Liver (tissue), 9 donors: ENCODE results near the gene MEDAG. TPM values are rescaled to one million over a fixed set of nuclear protein-coding genes. Genes with fewer than 3 reads are reported as not detected.

Experiments
- DNase-seq: peaks from one replicate; pipeline ENCODE4 v3.0.0-alpha.2; 2017; ENCODE audit warnings: low spot score
- H3K27ac ChIP-seq, 2 donors: one replicate each; pipeline ENCODE4 v1.7.0; 2013; ENCODE audit warnings: inconsistent platforms in 2 of 2, low read length in 2 of 2, control low read depth in 1 of 2, low read depth in 1 of 2, mild to moderate bottlenecking in 1 of 2
- H3K27me3 ChIP-seq, 4 donors: one replicate each; pipeline versions ENCODE4 v1.6.1 to v1.7.0; 2013; ENCODE audit warnings: low read length in 3 of 4, inconsistent platforms in 1 of 4, mild to moderate bottlenecking in 1 of 4, moderate library complexity in 1 of 4; ENCODE audit not compliant: control insufficient read depth in 4 of 4, insufficient read depth in 4 of 4
- H3K36me3 ChIP-seq, 4 donors: one replicate each; pipeline versions ENCODE4 v1.6.1 to v1.7.0; 2013; ENCODE audit warnings: low read length in 3 of 4, mild to moderate bottlenecking in 3 of 4, low read depth in 1 of 4, moderate library complexity in 1 of 4; ENCODE audit not compliant: control insufficient read depth in 4 of 4, insufficient read depth in 3 of 4
- H3K4me1 ChIP-seq, 4 donors: one replicate each; pipeline versions ENCODE4 v1.6.1 to v1.7.0; 2013; ENCODE audit warnings: low read length in 3 of 4, mild to moderate bottlenecking in 3 of 4, moderate library complexity in 1 of 4; ENCODE audit not compliant: control insufficient read depth in 4 of 4, insufficient read depth in 4 of 4
- H3K4me3 ChIP-seq, 3 donors: one replicate each; pipeline versions ENCODE4 v1.6.1 to v1.7.0; 2013; ENCODE audit warnings: low read length in 3 of 3, control low read depth in 1 of 3, low read depth in 1 of 3, mild to moderate bottlenecking in 1 of 3
- H3K9ac ChIP-seq, 2 donors: one replicate each; pipeline ENCODE4 v1.7.0; 2013; ENCODE audit warnings: low read length in 2 of 2, mild to moderate bottlenecking in 2 of 2, moderate library complexity in 2 of 2, control low read depth in 1 of 2, low read depth in 1 of 2
- H3K9me3 ChIP-seq, 4 donors: one replicate each; pipeline versions ENCODE4 v1.6.1 to v1.7.0; 2013; ENCODE audit warnings: low read length in 3 of 4; ENCODE audit not compliant: control insufficient read depth in 4 of 4
- EGR1 ChIP-seq, 2 donors: IDR thresholded peaks; 2 replicates each; pipeline ENCODE4 v1.6.1; 2016 to 2018; ENCODE audit warnings: antibody characterized with exemption in 2 of 2, low read depth in 2 of 2
- FOXA1 ChIP-seq: IDR thresholded peaks from 2 replicates; pipeline ENCODE4 v1.6.1; 2016; ENCODE audit warnings: antibody characterized with exemption
- FOXA2 ChIP-seq: IDR thresholded peaks from 2 replicates; pipeline ENCODE4 v1.6.1; 2016; ENCODE audit warnings: antibody characterized with exemption
- GABPA ChIP-seq, 2 donors: IDR thresholded peaks in 1 of 2; conservative IDR thresholded peaks in 1 of 2; 2 replicates each; pipeline ENCODE4 v1.6.1; 2016; ENCODE audit warnings: antibody characterized with exemption in 2 of 2, mild to moderate bottlenecking in 1 of 2, moderate library complexity in 1 of 2
- HNF4A ChIP-seq, 2 donors: conservative IDR thresholded peaks; 2 replicates each; pipeline ENCODE4 v1.6.1; 2016; ENCODE audit warnings: antibody characterized with exemption in 2 of 2, mild to moderate bottlenecking in 2 of 2
- HNF4G ChIP-seq: IDR thresholded peaks from 2 replicates; pipeline ENCODE4 v1.6.1; 2016; ENCODE audit warnings: antibody characterized with exemption
- JUND ChIP-seq, 2 donors: IDR thresholded peaks; 2 replicates each; pipeline ENCODE4 v1.6.1; 2016; ENCODE audit warnings: antibody characterized with exemption in 2 of 2
- NR2F2 ChIP-seq: IDR thresholded peaks from 2 replicates; pipeline ENCODE4 v1.6.1; 2016; ENCODE audit warnings: antibody characterized with exemption
- RAD21 ChIP-seq, 2 donors: IDR thresholded peaks; 2 replicates each; pipeline ENCODE4 v1.6.1; 2016; ENCODE audit warnings: antibody characterized with exemption in 2 of 2, mild to moderate bottlenecking in 2 of 2
- REST ChIP-seq: IDR thresholded peaks from 2 replicates; pipeline ENCODE4 v1.6.1; 2016; ENCODE audit warnings: antibody characterized with exemption, mild to moderate bottlenecking
- RXRA ChIP-seq, 2 donors: IDR thresholded peaks; 2 replicates each; pipeline ENCODE4 v1.6.1; 2017 to 2018; ENCODE audit warnings: antibody characterized with exemption in 2 of 2, mild to moderate bottlenecking in 1 of 2
- SP1 ChIP-seq: IDR thresholded peaks from 2 replicates; pipeline ENCODE4 v1.6.1; 2018; ENCODE audit warnings: antibody characterized with exemption, mild to moderate bottlenecking
- TAF1 ChIP-seq: conservative IDR thresholded peaks from 2 replicates; pipeline ENCODE4 v1.6.1; 2016; ENCODE audit warnings: antibody characterized with exemption, mild to moderate bottlenecking
- YY1 ChIP-seq: IDR thresholded peaks from 2 replicates; pipeline ENCODE4 v1.6.1; 2016; ENCODE audit warnings: antibody characterized with exemption, mild to moderate bottlenecking
- WGBS: extraction: QIAGEN DNeasy Blood & Tissue Kit; methylation state at CpG from one replicate; pipeline ENCODE4 v1.1.7; 2013; 5-methylcytosine and 5-hydroxymethylcytosine counted together
- polyA plus RNA-seq, 2 donors: library from polyadenylated mRNA; stranded (reverse) in 1 of 2; unstranded in 1 of 2; fragments of 200-250 nt in 1 of 2; fragments of >200 nt in 1 of 2; fragmentation: Nextera tagmentation in 1 of 2; extraction: Ambion mirVana in 1 of 2; gene quantifications; one replicate each; pipeline versions ENCODE4 v1.2.1 to v1.2.3, GENCODE V29; 2013 to 2015
- total RNA-seq, 2 donors: library from RNA; depleted of rRNA; stranded (reverse); fragments of >200 nt; gene quantifications; one replicate each; pipeline ENCODE4 v1.2.3, GENCODE V29; 2014
- TF ChIP-seq, protein P1 (sequence below): IDR thresholded peaks from 2 replicates; pipeline ENCODE4 v1.6.1; 2016; ENCODE audit warnings: antibody characterized with exemption
- TF ChIP-seq, protein P2 (sequence below): IDR thresholded peaks from 2 replicates; pipeline ENCODE4 v1.6.1; 2016; ENCODE audit warnings: antibody characterized with exemption
- TF ChIP-seq, protein P3 (sequence below): fragments of 150-350 bp; IDR thresholded peaks from 2 replicates; pipeline ENCODE4 v1.5.1; 2017; ENCODE audit warnings: improper control_type of control experiment, low read depth, low read length; ENCODE audit not compliant: missing input control
- TF ChIP-seq, protein P4 (sequence below): IDR thresholded peaks from 2 replicates; pipeline ENCODE4 v1.6.1; 2016; ENCODE audit warnings: antibody characterized with exemption
- donor health status: healthy.
- donor health status: healthy.
- donor health status: healthy.
- donor health status: healthy.
- donor health status: healthy.

Gene MEDAG
- total and polyA plus RNA-seq, 4 donors: 0.05 to 0.50 (median 0.27) TPM

DNA sequence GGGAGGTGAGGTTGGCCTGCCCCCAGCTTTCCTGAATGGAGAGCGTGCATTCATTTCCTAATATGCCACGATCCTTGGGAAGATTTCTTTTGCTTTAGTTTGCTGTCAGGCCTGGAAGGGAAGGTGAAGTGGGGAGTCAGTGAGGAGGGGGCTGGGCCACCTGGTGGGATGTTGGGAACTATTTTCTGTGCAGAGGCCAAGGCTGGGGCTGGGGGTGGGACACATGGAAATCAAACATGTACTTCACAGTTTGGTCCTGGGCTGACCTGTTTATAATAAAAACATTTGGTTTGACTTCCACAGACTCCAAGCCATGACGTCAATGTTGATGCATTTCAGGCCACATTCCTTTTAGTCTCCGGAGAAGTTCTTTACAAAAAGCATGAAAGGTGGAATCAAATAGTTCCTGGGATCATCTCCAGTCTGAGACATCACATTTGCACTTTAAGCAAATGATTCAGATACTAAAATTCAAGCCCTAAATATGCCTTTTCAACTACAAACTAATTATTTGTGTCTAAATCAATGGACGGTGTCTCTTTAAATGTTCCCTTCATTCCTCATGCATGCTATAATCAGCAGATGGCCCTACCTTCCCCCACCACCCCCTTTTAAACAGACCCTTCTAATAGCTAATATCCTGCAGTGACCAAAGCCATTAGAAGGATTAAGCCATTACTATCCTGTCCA, 41.5 kb upstream of the MEDAG start:
- no peak overlapping the region for H3K9ac ChIP-seq
- no peak overlapping the region for H3K27ac ChIP-seq
- no peak for DNase-seq
- TF ChIP-seq, protein P1, sequence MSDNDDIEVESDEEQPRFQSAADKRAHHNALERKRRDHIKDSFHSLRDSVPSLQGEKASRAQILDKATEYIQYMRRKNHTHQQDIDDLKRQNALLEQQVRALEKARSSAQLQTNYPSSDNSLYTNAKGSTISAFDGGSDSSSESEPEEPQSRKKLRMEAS: no peak
- TF ChIP-seq, protein P2, sequence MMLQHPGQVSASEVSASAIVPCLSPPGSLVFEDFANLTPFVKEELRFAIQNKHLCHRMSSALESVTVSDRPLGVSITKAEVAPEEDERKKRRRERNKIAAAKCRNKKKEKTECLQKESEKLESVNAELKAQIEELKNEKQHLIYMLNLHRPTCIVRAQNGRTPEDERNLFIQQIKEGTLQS: no peak
- no peak for TF ChIP-seq HNF4G
- no peak for TF ChIP-seq FOXA2
- no peak for TF ChIP-seq JUND (IDR thresholded peaks at IDR 0.05)
- TF ChIP-seq GABPA (IDR thresholded peaks at IDR 0.05 in 1 of 2, conservative IDR thresholded peaks at IDR 0.05 in 1 of 2): no peak
- no peak for TF ChIP-seq TAF1
- TF ChIP-seq, protein P3, sequence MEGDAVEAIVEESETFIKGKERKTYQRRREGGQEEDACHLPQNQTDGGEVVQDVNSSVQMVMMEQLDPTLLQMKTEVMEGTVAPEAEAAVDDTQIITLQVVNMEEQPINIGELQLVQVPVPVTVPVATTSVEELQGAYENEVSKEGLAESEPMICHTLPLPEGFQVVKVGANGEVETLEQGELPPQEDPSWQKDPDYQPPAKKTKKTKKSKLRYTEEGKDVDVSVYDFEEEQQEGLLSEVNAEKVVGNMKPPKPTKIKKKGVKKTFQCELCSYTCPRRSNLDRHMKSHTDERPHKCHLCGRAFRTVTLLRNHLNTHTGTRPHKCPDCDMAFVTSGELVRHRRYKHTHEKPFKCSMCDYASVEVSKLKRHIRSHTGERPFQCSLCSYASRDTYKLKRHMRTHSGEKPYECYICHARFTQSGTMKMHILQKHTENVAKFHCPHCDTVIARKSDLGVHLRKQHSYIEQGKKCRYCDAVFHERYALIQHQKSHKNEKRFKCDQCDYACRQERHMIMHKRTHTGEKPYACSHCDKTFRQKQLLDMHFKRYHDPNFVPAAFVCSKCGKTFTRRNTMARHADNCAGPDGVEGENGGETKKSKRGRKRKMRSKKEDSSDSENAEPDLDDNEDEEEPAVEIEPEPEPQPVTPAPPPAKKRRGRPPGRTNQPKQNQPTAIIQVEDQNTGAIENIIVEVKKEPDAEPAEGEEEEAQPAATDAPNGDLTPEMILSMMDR: no peak
- no peak for TF ChIP-seq YY1
- TF ChIP-seq, protein P4, sequence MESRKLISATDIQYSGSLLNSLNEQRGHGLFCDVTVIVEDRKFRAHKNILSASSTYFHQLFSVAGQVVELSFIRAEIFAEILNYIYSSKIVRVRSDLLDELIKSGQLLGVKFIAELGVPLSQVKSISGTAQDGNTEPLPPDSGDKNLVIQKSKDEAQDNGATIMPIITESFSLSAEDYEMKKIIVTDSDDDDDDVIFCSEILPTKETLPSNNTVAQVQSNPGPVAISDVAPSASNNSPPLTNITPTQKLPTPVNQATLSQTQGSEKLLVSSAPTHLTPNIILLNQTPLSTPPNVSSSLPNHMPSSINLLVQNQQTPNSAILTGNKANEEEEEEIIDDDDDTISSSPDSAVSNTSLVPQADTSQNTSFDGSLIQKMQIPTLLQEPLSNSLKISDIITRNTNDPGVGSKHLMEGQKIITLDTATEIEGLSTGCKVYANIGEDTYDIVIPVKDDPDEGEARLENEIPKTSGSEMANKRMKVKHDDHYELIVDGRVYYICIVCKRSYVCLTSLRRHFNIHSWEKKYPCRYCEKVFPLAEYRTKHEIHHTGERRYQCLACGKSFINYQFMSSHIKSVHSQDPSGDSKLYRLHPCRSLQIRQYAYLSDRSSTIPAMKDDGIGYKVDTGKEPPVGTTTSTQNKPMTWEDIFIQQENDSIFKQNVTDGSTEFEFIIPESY: no peak
- no peak for TF ChIP-seq RXRA (IDR thresholded peaks at IDR 0.05)
- no peak for TF ChIP-seq FOXA1
- no peak for TF ChIP-seq NR2F2
- no peak for TF ChIP-seq RAD21 (IDR thresholded peaks at IDR 0.05)
- TF ChIP-seq HNF4A (conservative IDR thresholded peaks at IDR 0.05): no peak
- TF ChIP-seq EGR1 (IDR thresholded peaks at IDR 0.05; ENCODE audit: low read depth in 2 of 2): no peak
- TF ChIP-seq SP1: no peak
- no peak for TF ChIP-seq REST
- 83% methylated on average over 5 of the region's 5 CpGs for WGBS
- no peaks in the 10 kb centered on the region for H3K9me3 ChIP-seq
- no peak overlapping the region for H3K4me3 ChIP-seq
- no peaks in the 10 kb centered on the region for H3K36me3 ChIP-seq
- H3K4me1 ChIP-seq: peaks cover 0 to 2% (median 1%) of the 10 kb centered on the region in 4 donors
- H3K27me3 ChIP-seq: no peaks in the 10 kb centered on the region
